Calu3 (cell line): Measurements from ENCODE around the gene LFNG. TPM values are rescaled to one million over a fixed set of nuclear protein-coding genes. Genes with fewer than 3 reads are reported as not detected.

Source experiments
- BruUV-seq: library from RNA; stranded (reverse); fragments of 400-500 nt; replicated peaks from 2 replicates; lab custom pipeline; 2021; lab: Mats Ljungman, UMichigan
- CTCF ChIA-PET: fragments of 300-600 bp; sonication (Branson Sonifier 250); formaldehyde crosslinking; loops from one replicate; lab custom pipeline; 2022; ENCODE audit warnings: antibody characterized with exemption; lab: Charles Lee
- DNase-seq: peaks from one replicate; pipeline ENCODE4 v3.0.0; 2022
- H3K27ac Mint-ChIP-seq: one replicate; pipeline ENCODE4 v1.8.0; 2022; ENCODE audit warnings: mixed read lengths; ENCODE audit not compliant: unreplicated experiment
- H3K27me3 Mint-ChIP-seq: one replicate; pipeline ENCODE4 v1.8.0; 2022; ENCODE audit warnings: mixed read lengths; ENCODE audit not compliant: unreplicated experiment
- H3K36me3 Mint-ChIP-seq: one replicate; pipeline ENCODE4 v1.8.0; 2022; ENCODE audit warnings: mild to moderate bottlenecking, moderate library complexity, mixed read lengths; ENCODE audit not compliant: insufficient read depth, unreplicated experiment
- H3K4me1 Mint-ChIP-seq: one replicate; pipeline ENCODE4 v1.8.0; 2022; ENCODE audit warnings: mild to moderate bottlenecking, low read depth, mixed read lengths; ENCODE audit not compliant: unreplicated experiment
- H3K4me3 Mint-ChIP-seq: one replicate; pipeline ENCODE4 v1.8.0; 2022; ENCODE audit warnings: mild to moderate bottlenecking, low read depth, moderate library complexity, mixed read lengths; ENCODE audit not compliant: unreplicated experiment
- H3K9me3 Mint-ChIP-seq: one replicate; pipeline ENCODE4 v1.8.0; 2022; ENCODE audit warnings: low read depth, mixed read lengths; ENCODE audit not compliant: unreplicated experiment
- intact Hi-C: fragments of 100-400 bp; cut with micrococcal nuclease; formaldehyde crosslinking; loops from one replicate; pipeline ENCODE4 v1.10.0; 2022; ENCODE audit not compliant: unreplicated experiment
- total RNA-seq: library from RNA; stranded (reverse); gene quantifications from 2 replicates; pipeline ENCODE4 v1.2.3, GENCODE V29; 2022
- TF ChIP-seq, protein P1 (sequence below): fragments of 200-600 bp; IDR thresholded peaks from one replicate; pipeline ENCODE4 v1.8.0; 2022; ENCODE audit warnings: antibody characterized with exemption; ENCODE audit not compliant: unreplicated experiment

Gene LFNG
- total RNA-seq, 1 experiment from 2014 or later, result 59.1 TPM

DNA sequence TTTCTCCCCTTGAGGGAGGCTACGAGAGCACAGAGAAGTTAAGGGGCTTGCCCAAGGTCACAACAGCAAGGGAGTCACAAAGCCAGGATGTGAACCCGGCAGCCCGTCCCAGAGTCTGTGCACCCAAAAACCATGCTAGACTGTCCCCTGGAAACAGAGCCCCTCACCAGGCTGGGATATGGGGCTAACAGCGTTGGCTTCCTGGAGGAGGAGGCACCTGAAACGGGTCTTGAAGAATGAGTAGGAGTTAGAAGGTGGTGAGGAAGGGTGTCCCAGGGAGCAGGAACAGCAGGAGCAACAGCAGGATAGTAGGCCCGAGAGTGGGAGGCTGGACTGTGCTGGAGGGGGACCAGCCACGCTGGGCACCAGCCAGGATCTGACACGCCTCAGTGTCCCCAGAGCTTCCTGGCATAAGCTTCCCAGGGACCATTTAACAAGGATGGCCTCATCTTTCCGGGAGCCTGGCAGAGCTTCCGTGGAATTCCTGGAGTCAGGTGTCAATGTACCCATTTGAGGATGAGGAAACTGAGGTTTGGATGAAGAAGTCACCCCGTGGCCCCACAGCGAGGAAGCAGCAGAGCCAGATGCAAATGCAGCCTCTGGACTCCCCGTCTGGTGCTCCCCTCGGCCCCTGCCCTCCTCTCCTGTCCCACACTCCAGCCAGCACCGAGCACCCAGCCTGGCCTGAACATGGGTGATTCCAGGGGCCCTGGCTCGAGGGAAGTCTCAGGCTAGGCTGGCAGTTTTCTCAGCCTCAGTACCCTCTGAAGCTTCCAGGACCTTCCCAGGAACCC, 40.1 kb upstream of the LFNG start:
- intact Hi-C loops, result loop anchor here (1.0 to 5.0 kb wide), 3 partner anchors 18 to 78 kb away; partner anchors contain the start of genes BRAT1 and IQCE
- TF ChIP-seq, protein P1, sequence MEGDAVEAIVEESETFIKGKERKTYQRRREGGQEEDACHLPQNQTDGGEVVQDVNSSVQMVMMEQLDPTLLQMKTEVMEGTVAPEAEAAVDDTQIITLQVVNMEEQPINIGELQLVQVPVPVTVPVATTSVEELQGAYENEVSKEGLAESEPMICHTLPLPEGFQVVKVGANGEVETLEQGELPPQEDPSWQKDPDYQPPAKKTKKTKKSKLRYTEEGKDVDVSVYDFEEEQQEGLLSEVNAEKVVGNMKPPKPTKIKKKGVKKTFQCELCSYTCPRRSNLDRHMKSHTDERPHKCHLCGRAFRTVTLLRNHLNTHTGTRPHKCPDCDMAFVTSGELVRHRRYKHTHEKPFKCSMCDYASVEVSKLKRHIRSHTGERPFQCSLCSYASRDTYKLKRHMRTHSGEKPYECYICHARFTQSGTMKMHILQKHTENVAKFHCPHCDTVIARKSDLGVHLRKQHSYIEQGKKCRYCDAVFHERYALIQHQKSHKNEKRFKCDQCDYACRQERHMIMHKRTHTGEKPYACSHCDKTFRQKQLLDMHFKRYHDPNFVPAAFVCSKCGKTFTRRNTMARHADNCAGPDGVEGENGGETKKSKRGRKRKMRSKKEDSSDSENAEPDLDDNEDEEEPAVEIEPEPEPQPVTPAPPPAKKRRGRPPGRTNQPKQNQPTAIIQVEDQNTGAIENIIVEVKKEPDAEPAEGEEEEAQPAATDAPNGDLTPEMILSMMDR, result no peak
- Mint-ChIP-seq H3K27me3 (peaks cover 44% of the 10 kb centered on the region), H3K4me1 (peaks cover 10% of the 10 kb centered on the region), H3K36me3 (no peaks in the 10 kb centered on the region), H3K9me3 (no peaks in the 10 kb centered on the region), H3K4me3 (no peak overlapping the region), H3K27ac (no peak overlapping the region)
- no TSS peak for BruUV-seq
- DNase-seq, result no peak
- CTCF ChIA-PET, result interaction anchor here (1.3 to 3.3 kb wide), 2 partner anchors 11 to 44 kb away, joined by 4 to 7 read pairs; no protein-coding TSS in a partner anchor

DNA sequence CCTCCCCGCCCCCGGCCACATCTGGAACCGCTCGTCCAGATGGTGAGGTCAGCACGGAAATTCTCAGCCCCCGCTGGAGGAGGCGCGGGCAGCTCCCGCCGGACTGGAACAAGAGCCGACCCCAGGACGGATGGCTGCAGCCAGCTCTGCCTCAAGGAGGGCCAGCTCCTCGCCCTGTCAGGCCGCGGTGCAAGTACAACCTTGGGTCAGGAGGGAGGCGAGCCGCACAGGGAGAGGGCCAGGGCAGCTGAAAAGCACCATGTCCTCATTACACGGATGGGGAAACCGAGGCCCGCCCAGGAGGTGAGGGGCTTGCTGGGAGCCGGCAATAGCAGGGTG, 39.5 kb upstream of the LFNG start:
- H3K27me3 Mint-ChIP-seq, result peaks cover 44% of the 10 kb centered on the region
- intact Hi-C loops, result loop anchor here (1.0 kb wide), 1 partner anchor 19 kb away; no protein-coding TSS in a partner anchor
- no peaks in the 10 kb centered on the region for H3K36me3 Mint-ChIP-seq
- BruUV-seq, result no TSS peak
- peaks cover 10% of the 10 kb centered on the region for H3K4me1 Mint-ChIP-seq
- TF ChIP-seq, protein P1, result no peak
- CTCF ChIA-PET, result interaction anchor here (3.3 kb wide), 1 partner anchor 44 kb away, joined by 7 read pairs; no protein-coding TSS in a partner anchor
- H3K27ac Mint-ChIP-seq, result no peak overlapping the region
- H3K4me3 Mint-ChIP-seq, result no peak overlapping the region
- H3K9me3 Mint-ChIP-seq, result no peaks in the 10 kb centered on the region
- no peak for DNase-seq

DNA sequence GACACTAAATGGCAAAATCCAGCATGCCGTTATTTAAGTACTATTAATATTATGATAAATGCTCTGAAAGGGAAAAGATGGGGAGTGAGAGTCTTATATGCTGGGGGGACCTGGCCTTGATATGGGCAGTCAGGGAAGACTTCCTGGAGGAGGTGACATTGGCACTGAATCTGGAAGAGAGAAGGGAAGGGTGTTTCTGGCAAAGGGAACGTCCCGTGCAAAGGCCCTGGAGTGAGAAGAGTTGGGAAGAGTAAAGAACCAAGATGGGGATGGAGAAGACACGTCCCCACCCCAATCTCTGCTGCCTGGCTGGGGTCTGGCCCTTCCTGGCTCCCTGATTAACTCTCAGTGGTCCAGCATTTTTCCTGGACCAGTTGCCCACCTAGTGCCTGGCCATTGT, 38.4 kb upstream of the LFNG start:
- no peak overlapping the region for H3K27ac Mint-ChIP-seq
- H3K27me3 Mint-ChIP-seq, result peaks cover 44% of the 10 kb centered on the region
- intact Hi-C loops, result no loop called here
- no peaks in the 10 kb centered on the region for H3K9me3 Mint-ChIP-seq
- CTCF ChIA-PET, result interaction anchor here (3.3 kb wide), 1 partner anchor 42 kb away, joined by 7 read pairs; no protein-coding TSS in a partner anchor
- no TSS peak for BruUV-seq
- TF ChIP-seq, protein P1, result no peak
- no peaks in the 10 kb centered on the region for H3K36me3 Mint-ChIP-seq
- DNase-seq, result no peak
- peaks cover 10% of the 10 kb centered on the region for H3K4me1 Mint-ChIP-seq
- no peak overlapping the region for H3K4me3 Mint-ChIP-seq

DNA sequence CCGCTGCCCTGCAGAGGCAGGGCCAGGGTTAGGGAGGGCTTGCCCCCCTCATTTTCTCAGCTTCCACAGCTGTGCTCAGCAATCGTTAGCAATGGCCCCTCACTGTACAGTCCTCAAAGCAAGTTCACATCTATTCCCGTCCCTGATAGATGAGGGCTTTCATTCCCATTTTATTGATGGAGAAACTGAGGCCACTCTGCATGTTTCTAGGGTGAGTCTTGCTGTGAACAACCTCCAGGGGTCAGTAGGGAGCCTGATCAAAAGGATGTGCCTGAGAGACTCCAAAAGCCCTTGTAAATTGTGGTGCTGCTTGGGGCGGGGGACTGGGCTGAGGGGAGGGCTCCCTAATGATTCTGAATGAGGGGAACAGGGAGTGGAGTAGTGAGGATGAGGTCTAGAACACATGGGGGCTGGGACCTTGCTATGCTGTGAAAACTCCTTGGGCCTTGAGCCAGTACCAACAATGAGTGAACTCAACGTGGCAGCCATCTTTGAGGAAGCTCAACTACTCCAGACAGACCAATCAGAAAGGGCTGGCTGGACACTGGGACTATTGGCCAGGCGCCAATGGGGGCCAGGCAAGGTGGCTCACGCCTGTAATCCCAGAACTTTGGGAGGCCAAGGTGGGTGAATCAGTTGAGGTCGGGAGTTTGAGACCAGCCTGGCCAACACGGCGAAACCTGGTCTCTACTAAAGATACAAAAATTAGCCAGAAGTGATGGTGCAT, 36.7 kb upstream of the LFNG start:
- H3K27me3 Mint-ChIP-seq, result peaks cover 46% of the 10 kb centered on the region
- H3K36me3 Mint-ChIP-seq, result no peaks in the 10 kb centered on the region
- TF ChIP-seq, protein P1, result no peak
- H3K4me3 Mint-ChIP-seq, result no peak overlapping the region
- no peak for DNase-seq
- CTCF ChIA-PET, result interaction anchor here (0.6 to 1.5 kb wide), 3 partner anchors 13 to 154 kb away, joined by 3 to 4 read pairs (median 4); no protein-coding TSS in a partner anchor
- BruUV-seq, result no TSS peak
- intact Hi-C loops, result no loop called here
- H3K4me1 Mint-ChIP-seq, result no peaks in the 10 kb centered on the region
- H3K9me3 Mint-ChIP-seq, result no peaks in the 10 kb centered on the region
- H3K27ac Mint-ChIP-seq, result no peak overlapping the region
